ENCODE measurements around the gene LMNTD1.

DNA sequence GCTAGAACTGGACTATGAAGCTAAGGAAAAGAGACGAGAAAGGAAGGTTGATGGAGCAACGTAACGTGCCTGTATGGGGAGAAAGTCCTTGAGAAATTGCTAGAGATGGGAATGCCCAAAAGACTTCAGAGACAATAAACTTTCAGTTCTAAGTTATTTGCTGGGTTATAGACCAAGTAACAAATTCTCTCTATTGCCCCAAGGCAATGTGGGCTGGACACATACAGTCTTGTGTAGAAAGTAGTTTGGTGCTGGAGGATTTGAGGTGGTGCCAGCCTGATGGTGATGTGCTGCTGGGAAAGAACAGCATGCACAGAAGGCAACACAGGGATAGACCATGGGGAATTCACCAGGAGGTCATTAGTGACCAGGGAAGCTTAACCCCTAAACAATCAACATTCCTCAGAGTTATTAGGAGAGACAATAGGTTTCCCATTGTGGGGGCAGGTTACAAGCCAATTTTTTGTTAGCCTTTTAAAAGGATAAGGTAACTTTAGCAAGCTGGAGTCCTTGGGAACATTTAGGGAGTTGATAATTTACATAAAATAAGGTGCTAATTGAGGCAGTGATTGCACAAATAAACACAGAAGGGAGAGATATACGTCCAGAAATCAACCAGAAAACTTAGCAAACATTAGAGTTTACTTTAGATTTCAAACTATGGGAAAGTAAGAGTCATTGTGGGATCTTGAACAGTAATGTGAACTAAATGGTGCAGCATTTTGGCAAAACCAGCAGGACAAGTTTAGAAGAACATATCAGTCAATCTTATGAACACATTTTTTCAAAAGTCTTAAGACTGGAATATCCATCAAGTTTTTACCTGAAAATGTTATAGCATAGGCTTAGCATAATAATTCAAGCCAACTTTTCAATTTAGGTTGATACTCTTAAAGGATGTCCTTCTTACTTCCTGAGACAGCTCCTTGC is 61.4 kb downstream of the LMNTD1 start:
- TF ChIP-seq, protein P1, sequence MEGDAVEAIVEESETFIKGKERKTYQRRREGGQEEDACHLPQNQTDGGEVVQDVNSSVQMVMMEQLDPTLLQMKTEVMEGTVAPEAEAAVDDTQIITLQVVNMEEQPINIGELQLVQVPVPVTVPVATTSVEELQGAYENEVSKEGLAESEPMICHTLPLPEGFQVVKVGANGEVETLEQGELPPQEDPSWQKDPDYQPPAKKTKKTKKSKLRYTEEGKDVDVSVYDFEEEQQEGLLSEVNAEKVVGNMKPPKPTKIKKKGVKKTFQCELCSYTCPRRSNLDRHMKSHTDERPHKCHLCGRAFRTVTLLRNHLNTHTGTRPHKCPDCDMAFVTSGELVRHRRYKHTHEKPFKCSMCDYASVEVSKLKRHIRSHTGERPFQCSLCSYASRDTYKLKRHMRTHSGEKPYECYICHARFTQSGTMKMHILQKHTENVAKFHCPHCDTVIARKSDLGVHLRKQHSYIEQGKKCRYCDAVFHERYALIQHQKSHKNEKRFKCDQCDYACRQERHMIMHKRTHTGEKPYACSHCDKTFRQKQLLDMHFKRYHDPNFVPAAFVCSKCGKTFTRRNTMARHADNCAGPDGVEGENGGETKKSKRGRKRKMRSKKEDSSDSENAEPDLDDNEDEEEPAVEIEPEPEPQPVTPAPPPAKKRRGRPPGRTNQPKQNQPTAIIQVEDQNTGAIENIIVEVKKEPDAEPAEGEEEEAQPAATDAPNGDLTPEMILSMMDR (IDR thresholded peaks at IDR 0.05) = no peak
- TF ChIP-seq POLR2A (IDR thresholded peaks at IDR 0.05) (no peak), EP300 (IDR thresholded peaks at IDR 0.05) (no peak)

All from upper lobe of left lung (tissue), 4 donors.